SU-DHL-6 (cell line): ENCODE results near the gene ATN1.

Experiments used
- H2AFZ ChIP-seq: fragments of 200-600 bp; sonication (generic); 2 replicates; pipeline ENCODE4 v1.6.1; 2014; ENCODE audit warnings: low read depth, mild to moderate bottlenecking, moderate library complexity, mixed read lengths, antibody characterized with exemption, low read length; ENCODE audit not compliant: severe bottlenecking
- H3F3A ChIP-seq: fragments of 200-600 bp; shearing (Covaris generic); 2 replicates; pipeline ENCODE4 v1.6.0; 2016; ENCODE audit warnings: antibody characterized with exemption, mild to moderate bottlenecking; ENCODE audit not compliant: insufficient read depth
- H3K27ac ChIP-seq: fragments of 200-600 bp; sonication (generic); 2 replicates; pipeline ENCODE4 v1.5.1; 2016; ENCODE audit warnings: low read depth, mild to moderate bottlenecking, low read length, moderate library complexity, mixed read lengths
- H3K27me3 ChIP-seq: fragments of 200-600 bp; sonication (generic), shearing (Covaris generic); 2 replicates; pipeline ENCODE4 v1.6.0; 2014; ENCODE audit warnings: mild to moderate bottlenecking, low read length
- H3K36me3 ChIP-seq: fragments of 200-600 bp; sonication (generic); 2 replicates; pipeline ENCODE4 v1.6.1; 2014; ENCODE audit warnings: mild to moderate bottlenecking, low read length, mixed read lengths
- H3K4me2 ChIP-seq: fragments of 300-600, 200-600 bp; shearing (Covaris generic), sonication (generic); 2 replicates; pipeline ENCODE4 v1.6.0; 2014; ENCODE audit warnings: low read length, low read depth, mild to moderate bottlenecking; ENCODE audit not compliant: poor library complexity, severe bottlenecking
- H3K4me3 ChIP-seq: fragments of 200-600 bp; sonication (generic); 2 replicates; pipeline ENCODE4 v1.5.1; 2014; ENCODE audit warnings: antibody characterized with exemption, low read length, mild to moderate bottlenecking, mixed read lengths; ENCODE audit not compliant: insufficient read depth, poor library complexity, severe bottlenecking
- H3K79me2 ChIP-seq: fragments of 200-600 bp; sonication (generic); 2 replicates; pipeline ENCODE4 v1.6.1; 2014; ENCODE audit warnings: mild to moderate bottlenecking, low read length, moderate library complexity; ENCODE audit not compliant: insufficient read depth
- H3K9ac ChIP-seq: fragments of 200-600 bp; sonication (generic); 2 replicates; pipeline ENCODE4 v1.7.0; 2014; ENCODE audit warnings: mild to moderate bottlenecking, low read length
- H3K9me2 ChIP-seq: fragments of 200-600 bp; sonication (generic); replicated peaks from 2 replicates; pipeline ENCODE4 v1.6.1; 2014; ENCODE audit warnings: low read length; ENCODE audit not compliant: insufficient read depth
- H3K9me3 ChIP-seq: fragments of 200-600 bp; sonication (generic); 2 replicates; pipeline ENCODE4 v1.6.1; 2014; ENCODE audit warnings: low read length, mixed read lengths; ENCODE audit not compliant: insufficient read depth
- H4K20me1 ChIP-seq: fragments of 200-600 bp; sonication (generic); 2 replicates; pipeline ENCODE4 v1.6.1; 2014; ENCODE audit warnings: low read depth, mild to moderate bottlenecking, antibody characterized with exemption, low read length, moderate library complexity, mixed read lengths
- EZH2phosphoT487 ChIP-seq: fragments of 200-600 bp; sonication (generic), shearing (Covaris generic); conservative IDR thresholded peaks from 2 replicates; pipeline ENCODE4 v1.6.1; 2018; ENCODE audit warnings: mild to moderate bottlenecking, antibody characterized with exemption, low read length, moderate library complexity, mixed read lengths
- TF ChIP-seq, protein P1 (sequence below): fragments of 200-600 bp; sonication (generic); IDR thresholded peaks from one replicate; pipeline ENCODE4 v1.5.1; 2017; ENCODE audit warnings: antibody characterized with exemption, mild to moderate bottlenecking, low read length, moderate library complexity; ENCODE audit not compliant: insufficient read depth, poor library complexity, severe bottlenecking

ATN1 gene

GRCh38 chr12:6952863-6953441, 25.2 kb downstream of the ATN1 start:
- Histone ChIP-seq H3K36me3 (no peaks in the 10 kb centered on the region), H3K9me3 (no peaks in the 10 kb centered on the region), H4K20me1 (no peaks in the 10 kb centered on the region), H3K27me3 (no peaks in the 10 kb centered on the region), H3K9me2 (no peaks in the 10 kb centered on the region), H3F3A (no peaks in the 10 kb centered on the region), H3K4me3 (peak overlapping the region; percentile 35), H2AFZ (no peak overlapping the region), H3K4me2 (peak overlapping the region; percentile 61), H3K79me2 (no peaks in the 10 kb centered on the region), H3K27ac (no peak overlapping the region), H3K9ac (peak overlapping the region; percentile 55)
- TF ChIP-seq EZH2phosphoT487 = no peak

- Histone ChIP-seq H3K9me2 (no peaks in the 10 kb centered on the region), H3K9me3 (no peaks in the 10 kb centered on the region), H2AFZ (no peak overlapping the region), H3K27me3 (no peaks in the 10 kb centered on the region), H3K27ac (no peak overlapping the region), H3K9ac (peak overlapping the region; percentile 55), H3K4me2 (peak overlapping the region; percentile 61), H3K4me3 (peak overlapping the region; percentile 35), H3K79me2 (no peaks in the 10 kb centered on the region), H4K20me1 (no peaks in the 10 kb centered on the region), H3F3A (no peaks in the 10 kb centered on the region), H3K36me3 (no peaks in the 10 kb centered on the region)
- no peak for TF ChIP-seq EZH2phosphoT487
- TF ChIP-seq, protein P1, sequence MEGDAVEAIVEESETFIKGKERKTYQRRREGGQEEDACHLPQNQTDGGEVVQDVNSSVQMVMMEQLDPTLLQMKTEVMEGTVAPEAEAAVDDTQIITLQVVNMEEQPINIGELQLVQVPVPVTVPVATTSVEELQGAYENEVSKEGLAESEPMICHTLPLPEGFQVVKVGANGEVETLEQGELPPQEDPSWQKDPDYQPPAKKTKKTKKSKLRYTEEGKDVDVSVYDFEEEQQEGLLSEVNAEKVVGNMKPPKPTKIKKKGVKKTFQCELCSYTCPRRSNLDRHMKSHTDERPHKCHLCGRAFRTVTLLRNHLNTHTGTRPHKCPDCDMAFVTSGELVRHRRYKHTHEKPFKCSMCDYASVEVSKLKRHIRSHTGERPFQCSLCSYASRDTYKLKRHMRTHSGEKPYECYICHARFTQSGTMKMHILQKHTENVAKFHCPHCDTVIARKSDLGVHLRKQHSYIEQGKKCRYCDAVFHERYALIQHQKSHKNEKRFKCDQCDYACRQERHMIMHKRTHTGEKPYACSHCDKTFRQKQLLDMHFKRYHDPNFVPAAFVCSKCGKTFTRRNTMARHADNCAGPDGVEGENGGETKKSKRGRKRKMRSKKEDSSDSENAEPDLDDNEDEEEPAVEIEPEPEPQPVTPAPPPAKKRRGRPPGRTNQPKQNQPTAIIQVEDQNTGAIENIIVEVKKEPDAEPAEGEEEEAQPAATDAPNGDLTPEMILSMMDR = no peak
Observed at GRCh38 chr12:6953442-6954315, 25.9 kb downstream of the ATN1 start.

DNA sequence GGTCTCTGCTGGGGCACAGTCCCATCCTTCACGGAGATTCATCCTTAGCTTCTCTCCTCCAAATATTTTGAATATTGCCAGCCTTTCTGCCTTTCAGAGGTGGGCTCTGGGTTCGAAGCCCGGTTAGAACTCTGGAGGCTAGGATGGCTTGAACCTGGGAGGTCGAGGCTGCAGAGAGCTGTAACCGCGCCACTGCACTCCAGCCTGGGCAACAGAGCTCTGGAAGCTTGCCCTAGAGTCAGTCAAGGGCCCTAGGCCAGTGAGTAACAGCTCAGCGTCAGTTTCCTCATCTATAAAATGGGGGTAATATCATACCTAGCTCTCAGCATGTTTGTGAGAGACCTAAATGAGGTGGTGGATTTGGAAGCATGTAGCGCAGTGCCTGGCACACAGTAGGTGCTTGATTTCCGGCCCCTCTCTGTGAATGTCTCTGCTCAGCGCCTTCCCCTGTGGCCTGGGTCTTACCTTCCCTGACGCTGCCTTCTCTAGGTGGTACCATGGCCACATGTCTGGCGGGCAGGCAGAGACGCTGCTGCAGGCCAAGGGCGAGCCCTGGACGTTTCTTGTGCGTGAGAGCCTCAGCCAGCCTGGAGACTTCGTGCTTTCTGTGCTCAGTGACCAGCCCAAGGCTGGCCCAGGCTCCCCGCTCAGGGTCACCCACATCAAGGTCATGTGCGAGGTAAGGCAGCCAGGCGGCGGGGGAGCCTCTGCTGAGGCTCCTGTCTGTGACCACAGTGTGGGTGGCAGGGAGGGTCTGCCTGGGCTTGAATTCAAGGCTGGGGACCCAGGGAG, 26.8 kb downstream of the ATN1 start:
- Histone ChIP-seq H3K9ac (no peak overlapping the region), H3K9me2 (no peaks in the 10 kb centered on the region), H3K4me2 (peak overlapping the region; percentile 61), H3K27me3 (no peaks in the 10 kb centered on the region), H3K4me3 (no peak overlapping the region), H3K79me2 (no peaks in the 10 kb centered on the region), H3K36me3 (no peaks in the 10 kb centered on the region), H3K9me3 (no peaks in the 10 kb centered on the region), H2AFZ (no peak overlapping the region), H4K20me1 (no peaks in the 10 kb centered on the region), H3K27ac (no peak overlapping the region), H3F3A (no peaks in the 10 kb centered on the region)
- TF ChIP-seq, protein P1 = no peak
- no peak for TF ChIP-seq EZH2phosphoT487
